ENCODE measurements around the gene FBXO28.

GRCh38 chr1:224199679-224200078 is 85.8 kb downstream of the FBXO28 start:
- TF ChIP-seq CTCF (IDR thresholded peaks at IDR 0.05) (no peak), POLR2A (IDR thresholded peaks at IDR 0.05) (no peak)
